RWPE2 (cell line): ENCODE results near the gene TMF1.
A peak's percentile ranks its signal among the peaks of the same experiment; 100 is the strongest.

ENCODE experiments used
- ATAC-seq: fragments of 200-7000 bp; cut with Tn5 transposase; 3 replicates; pipeline ENCODE4 v1.9.1; 2021; ENCODE audit warnings: low read depth
- DNase-seq: peaks from one replicate; pipeline ENCODE4 v3.0.0-alpha.2; 2020; ENCODE audit warnings: low spot score
- H3K27ac ChIP-seq: fragments of 450-650 bp; 2 replicates; pipeline ENCODE4 v1.5.1; 2017; ENCODE audit warnings: mild to moderate bottlenecking; ENCODE audit not compliant: poor library complexity, severe bottlenecking
- H3K27me3 ChIP-seq: fragments of 250-450 bp; sonication (Bioruptor Pico); 2 replicates; pipeline ENCODE4 v1.5.1; 2021; ENCODE audit warnings: mild to moderate bottlenecking, moderate library complexity; ENCODE audit not compliant: insufficient read depth, poor library complexity, severe bottlenecking
- H3K36me3 ChIP-seq: fragments of 250-450 bp; sonication (Bioruptor Pico); 2 replicates; pipeline ENCODE4 v1.5.1; 2020; ENCODE audit warnings: low read depth, mild to moderate bottlenecking, moderate library complexity
- H3K4me1 ChIP-seq: fragments of 250-450 bp; sonication (Bioruptor Pico); 2 replicates; pipeline ENCODE4 v1.5.1; 2021; ENCODE audit warnings: mild to moderate bottlenecking, moderate library complexity; ENCODE audit not compliant: insufficient read depth, poor library complexity, severe bottlenecking
- H3K4me3 ChIP-seq: fragments of 250-450 bp; sonication (Bioruptor Pico); 2 replicates; pipeline ENCODE4 v1.5.1; 2021; ENCODE audit warnings: mild to moderate bottlenecking, moderate library complexity; ENCODE audit not compliant: severe bottlenecking
- H3K9me3 ChIP-seq: fragments of 250-450 bp; sonication (Bioruptor Pico); 2 replicates; pipeline ENCODE4 v1.5.1; 2021; ENCODE audit warnings: mild to moderate bottlenecking, moderate library complexity; ENCODE audit not compliant: severe bottlenecking
- CTCF ChIP-seq: fragments of 450-650 bp; IDR thresholded peaks from one replicate; pipeline ENCODE4 v1.5.1; 2017; ENCODE audit warnings: mild to moderate bottlenecking, moderate library complexity; ENCODE audit not compliant: poor library complexity, severe bottlenecking

TMF1 gene

DNA sequence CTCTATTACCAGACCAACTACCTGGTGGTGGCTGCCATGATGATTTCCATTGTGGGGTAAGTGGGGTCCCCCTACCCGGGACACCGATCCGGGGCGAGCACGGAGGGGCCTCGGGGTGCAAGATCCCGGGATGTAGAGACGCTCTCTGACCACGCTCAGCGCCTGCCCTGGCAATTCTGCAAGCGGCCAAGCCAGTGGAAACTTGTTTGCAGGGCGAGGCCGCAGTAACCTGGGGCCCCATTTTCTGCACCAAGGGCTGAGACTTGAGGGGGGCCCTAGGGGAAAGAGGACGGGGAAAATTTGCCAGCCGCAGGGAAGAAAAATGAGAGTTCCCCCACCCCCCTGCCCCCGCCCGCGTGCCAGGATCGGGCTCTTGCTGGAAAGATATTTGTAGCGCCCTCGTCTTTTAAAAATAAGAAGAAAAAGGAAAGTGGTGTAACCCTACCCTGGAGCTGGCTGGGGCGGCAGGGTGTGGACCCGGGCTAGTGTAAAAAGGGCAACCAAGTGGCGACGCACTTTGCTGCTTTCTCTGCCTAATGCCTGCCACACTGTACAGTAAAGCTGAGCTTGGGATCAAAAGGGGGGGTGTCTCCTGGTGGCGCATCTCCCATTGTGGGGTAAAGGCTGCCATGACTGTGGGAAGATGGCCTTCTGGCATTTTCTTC is 33.2 kb upstream of the TMF1 start:
- no peak for TF ChIP-seq CTCF
- Histone ChIP-seq H3K27me3 (no peaks in the 10 kb centered on the region), H3K4me1 (peaks cover 71% of the 10 kb centered on the region), H3K27ac (peak overlapping the region; percentile 94), H3K4me3 (peak overlapping the region; percentile 67), H3K36me3 (peaks cover 22% of the 10 kb centered on the region), H3K9me3 (no peaks in the 10 kb centered on the region)
- DNase-seq: no peak
- ATAC-seq: no peak

DNA sequence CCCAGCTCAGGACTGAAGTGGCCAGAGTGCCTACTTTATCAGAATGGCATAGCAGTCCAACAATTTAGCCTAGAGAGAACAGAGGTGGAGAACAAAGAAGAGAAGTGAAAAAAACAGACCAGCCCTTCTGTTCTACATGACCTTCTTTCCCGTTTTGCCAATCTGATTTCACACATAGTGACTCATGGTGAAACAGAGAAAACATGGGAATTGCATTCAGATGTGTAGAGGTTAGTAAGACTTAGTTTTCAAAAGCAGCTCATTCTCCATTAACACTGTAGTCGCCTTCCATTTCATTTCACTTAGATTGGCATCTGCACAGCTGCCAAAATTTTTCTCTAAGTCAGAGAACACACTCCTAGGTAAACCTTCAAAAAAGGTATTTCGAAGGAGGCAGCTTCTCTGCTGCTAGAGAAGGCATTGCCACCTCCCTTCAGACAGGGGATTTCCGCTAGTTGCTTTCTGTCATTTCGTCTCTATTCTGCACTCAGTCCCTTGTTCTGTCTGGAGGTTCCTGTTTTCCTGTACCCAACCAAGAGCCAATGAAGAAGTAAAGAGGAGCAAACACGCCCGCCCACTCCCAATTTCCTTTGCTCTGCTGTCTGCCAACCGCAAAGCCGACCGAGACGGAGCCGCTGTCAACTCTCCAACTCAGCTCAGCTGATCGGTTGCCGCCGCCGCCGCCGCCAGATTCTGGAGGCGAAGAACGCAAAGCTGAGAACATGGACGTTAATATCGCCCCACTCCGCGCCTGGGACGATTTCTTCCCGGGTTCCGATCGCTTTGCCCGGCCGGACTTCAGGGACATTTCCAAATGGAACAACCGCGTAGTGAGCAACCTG is 32.4 kb upstream of the TMF1 start, which contains the start of gene ARL6IP5:
TSS of gene ARL6IP5 (plus strand) at position 612 of the 842 bp plus-strand sequence. CDS start at position 723, 111 bp downstream.
- H3K4me3 ChIP-seq: peak within 1 kb of the TSS; percentile 67
- peaks cover 22% of the 10 kb centered on the region for H3K36me3 ChIP-seq
- DNase-seq: peak; percentile 90
- H3K27ac ChIP-seq: peak within 1 kb of the TSS; percentile 94
- H3K4me1 ChIP-seq: peaks cover 65% of the 10 kb centered on the region
- TF ChIP-seq CTCF: no peak
- ATAC-seq: peak; percentile 42
- no peaks in the 10 kb centered on the region for H3K27me3 ChIP-seq
- no peaks in the 10 kb centered on the region for H3K9me3 ChIP-seq

- Histone ChIP-seq H3K4me3 (no peak overlapping the region), H3K36me3 (peaks cover 17% of the 10 kb centered on the region), H3K27me3 (no peaks in the 10 kb centered on the region), H3K27ac (peak overlapping the region; percentile 94), H3K4me1 (peaks cover 58% of the 10 kb centered on the region), H3K9me3 (no peaks in the 10 kb centered on the region)
- ATAC-seq: peak; percentile 28
- no peak for DNase-seq
- TF ChIP-seq CTCF: no peak
Observed at GRCh38 chr3:69082805-69083204, 30.7 kb upstream of the TMF1 start.

DNA sequence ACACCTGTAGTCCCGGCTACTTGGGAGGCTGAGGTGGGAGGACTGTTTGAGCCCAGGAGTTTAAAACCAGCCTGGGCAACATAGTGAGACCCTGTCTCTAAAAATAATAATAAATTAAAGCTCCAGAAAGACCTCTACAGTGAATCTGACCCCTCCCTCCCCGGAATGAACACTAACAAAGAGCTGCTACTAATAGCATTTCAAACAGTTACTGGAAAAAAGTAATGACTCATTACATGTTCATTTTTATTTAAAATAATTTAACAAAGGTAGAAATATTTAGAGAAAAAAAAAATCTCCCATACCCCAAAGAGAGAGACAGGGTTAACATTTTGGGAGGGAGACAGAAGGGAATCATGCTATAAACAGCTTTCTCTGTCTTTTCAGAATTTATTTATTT is 30.2 kb upstream of the TMF1 start:
- no peak overlapping the region for H3K4me3 ChIP-seq
- H3K27ac ChIP-seq: peak overlapping the region; percentile 94
- TF ChIP-seq CTCF: no peak
- no peaks in the 10 kb centered on the region for H3K9me3 ChIP-seq
- ATAC-seq (no peak), DNase-seq (no peak)
- H3K27me3 ChIP-seq: no peaks in the 10 kb centered on the region
- peaks cover 17% of the 10 kb centered on the region for H3K36me3 ChIP-seq
- H3K4me1 ChIP-seq: peaks cover 55% of the 10 kb centered on the region
